ENCODE results near the gene NHP2.
"Not testable (repeated sequence)": the region's sequence is repeated elsewhere in the genome, so short reads cannot be mapped to it uniquely, and the experiment has no call there.

NHP2 gene

DNA sequence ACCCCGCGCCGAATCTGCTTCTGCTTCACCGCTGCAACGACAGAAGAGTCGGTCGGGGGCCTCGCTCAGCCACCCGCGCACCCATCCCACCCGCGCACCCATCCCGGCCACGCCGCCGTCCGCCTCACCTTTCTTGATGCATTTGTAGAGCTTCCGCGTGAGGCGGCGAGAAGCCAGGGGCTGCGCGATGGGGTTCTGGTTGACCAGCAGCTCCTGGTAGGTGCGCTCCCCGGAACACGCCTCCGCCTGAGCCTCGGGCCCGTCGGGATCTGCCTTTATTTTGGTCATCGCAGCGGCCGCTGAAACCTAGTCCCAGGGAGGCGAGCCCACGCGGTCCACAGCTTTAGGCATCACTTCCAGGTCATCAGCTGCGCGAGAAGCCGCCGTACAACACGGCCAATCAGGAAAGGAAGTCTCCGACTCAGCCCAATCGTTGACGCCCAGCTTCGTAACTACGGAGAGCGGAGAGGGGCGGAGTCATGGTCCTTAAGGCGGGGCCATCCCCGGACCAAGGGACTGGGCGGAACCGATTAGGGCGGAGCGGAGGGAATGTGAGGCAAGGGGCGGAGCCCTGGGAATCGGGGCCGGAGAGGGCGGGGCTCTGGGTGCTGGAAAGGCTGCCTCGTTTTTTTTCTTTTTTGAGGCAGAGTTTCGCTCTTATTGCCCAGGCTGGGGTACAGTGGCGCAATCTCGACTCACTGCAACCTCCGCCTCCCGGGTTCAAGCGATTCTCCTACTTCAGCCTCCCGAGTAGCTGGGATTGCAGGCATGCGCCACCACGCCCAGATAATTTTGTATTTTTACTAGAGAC lies at the start of gene NHP2:
Gene NHP2 (minus strand): TSS at position 356 of the 811 bp plus-strand sequence. CDS start 68 bp downstream, at position 288.
- DNase-seq (ENCODE audit: low spot score), result peak; percentile 99

DNA sequence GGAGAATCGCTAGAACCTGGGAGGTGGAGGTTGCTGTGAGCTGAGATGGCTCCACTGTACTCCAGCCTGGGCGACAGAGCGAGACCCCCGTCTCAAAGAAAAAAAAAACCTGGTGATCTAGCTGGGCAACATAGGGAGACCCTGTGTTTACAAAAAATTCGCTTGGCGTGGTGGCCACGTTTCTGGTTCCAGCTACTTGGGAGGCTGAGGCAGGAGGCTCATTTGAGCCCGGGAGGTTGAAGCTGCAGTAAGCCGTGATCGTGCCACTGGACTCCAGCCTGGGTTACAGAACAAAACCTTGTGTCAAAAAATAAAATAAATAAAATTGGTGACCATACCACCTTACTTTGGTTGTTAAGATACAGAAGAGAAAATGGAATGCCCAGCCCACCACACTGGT lies 48.9 kb upstream of the NHP2 start:
- DNase-seq (ENCODE audit: low spot score), result no peak

DNA sequence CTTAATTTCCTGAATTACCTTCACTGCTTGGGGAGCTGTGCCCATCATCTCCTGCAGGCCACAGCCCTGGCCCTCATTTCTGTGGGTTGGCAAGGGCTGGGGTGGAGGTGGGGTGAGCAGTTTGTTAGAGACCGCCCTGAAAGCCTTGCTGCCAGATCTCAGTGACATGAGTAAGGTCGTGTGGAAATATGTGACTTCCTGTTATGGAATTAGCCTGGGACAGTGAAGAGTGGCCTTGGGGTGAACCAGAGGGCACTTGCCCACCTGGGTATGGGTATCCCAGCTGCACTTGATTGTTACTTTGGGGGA lies 48.2 kb upstream of the NHP2 start:
- DNase-seq (ENCODE audit: low spot score), result no peak

DNA sequence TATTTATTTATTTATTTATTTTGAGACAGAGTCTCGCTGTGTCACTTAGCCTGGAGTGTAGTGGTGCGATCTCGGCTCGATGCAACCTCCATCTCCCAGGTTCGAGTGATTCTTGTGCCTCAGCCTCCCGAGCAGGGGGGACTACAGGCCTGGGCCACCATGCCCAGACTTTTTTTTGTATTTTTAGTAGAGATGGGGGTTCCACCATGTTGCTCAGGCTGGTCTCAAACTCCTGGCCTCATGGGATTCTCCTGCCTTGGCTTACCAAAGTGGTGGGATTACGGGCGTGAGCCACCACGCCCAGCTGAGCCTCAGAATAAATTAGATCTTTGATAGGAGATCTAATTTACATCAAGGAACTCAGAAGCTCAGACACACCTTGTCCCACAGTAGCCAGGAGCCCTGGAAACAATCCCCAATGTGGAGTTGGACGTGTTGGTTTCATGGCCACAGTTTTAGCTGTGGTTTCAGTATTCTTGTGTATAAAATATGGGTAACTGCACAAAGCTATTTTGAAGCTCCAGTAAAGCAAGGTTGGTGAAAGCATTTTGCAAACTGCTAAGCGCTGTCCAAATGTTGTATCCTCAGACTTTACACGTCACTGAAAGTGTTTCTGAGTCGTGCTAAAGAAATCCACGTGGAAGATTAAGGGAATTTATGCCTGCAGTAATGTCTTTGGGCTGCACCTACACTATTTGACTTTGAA lies 47.7 kb upstream of the NHP2 start:
- no peak for DNase-seq (ENCODE audit: low spot score)

DNA sequence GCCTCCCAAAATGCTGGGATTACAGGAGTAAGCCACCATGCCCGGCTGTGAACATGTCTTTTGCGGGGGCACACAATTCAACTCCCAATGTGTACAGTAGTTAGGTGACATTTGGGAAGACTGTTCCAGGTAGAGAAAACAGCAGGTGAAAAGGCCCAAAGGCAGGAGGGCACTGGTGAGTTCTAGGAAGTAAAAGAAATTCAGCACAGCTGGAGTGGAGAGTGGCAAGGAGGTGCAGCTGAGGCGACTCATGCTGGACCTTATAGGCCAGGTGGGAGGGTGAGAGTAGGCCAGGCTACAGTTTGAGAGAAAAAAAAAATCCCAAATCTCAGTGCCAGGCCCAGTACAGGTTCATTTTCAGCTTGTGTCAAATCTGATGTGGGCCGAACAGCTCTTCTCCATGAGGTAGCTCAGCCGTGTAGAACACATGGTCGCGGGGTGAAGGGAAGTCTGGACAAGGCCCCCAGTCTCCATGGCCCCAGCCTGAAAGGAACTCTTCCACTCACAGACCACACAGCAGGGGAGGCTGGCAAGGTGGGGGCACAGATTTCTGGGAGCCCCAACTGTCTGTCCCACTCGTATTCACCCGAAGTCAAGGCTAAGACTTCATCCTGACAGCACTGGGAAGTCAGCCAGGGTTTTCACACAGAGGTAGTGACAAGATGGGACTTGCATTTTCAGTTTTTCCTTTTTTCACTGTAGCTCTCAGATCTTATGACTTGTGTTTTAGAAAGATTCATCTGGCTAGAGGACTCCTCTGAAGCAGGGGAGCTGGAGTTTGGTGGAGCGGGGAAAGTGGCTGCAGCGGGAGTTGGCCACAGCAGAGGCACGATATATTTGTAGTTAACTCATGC lies 46.1 kb upstream of the NHP2 start:
- no peak for DNase-seq (ENCODE audit: low spot score)

DNA sequence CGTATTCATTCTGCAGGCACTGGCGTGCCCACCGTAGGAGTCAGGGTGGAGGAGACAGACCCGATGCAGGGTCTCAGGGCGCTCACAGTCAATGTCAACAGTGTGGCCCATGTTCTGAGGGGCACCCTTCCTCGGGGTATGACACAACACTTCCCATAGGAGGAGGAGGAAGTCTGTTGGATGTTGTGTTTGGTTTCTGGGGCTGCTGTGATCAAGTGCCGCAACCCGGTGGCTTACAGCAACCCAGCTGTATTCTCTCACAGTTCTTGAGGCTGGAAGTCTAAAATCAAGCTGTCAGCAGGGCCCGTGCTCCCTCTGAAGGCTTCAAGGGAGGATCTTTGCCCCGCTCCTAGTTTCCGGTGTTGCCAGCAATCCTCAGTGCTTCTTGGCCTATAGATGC lies 45.0 kb upstream of the NHP2 start:
- DNase-seq (ENCODE audit: low spot score), result no peak

DNA sequence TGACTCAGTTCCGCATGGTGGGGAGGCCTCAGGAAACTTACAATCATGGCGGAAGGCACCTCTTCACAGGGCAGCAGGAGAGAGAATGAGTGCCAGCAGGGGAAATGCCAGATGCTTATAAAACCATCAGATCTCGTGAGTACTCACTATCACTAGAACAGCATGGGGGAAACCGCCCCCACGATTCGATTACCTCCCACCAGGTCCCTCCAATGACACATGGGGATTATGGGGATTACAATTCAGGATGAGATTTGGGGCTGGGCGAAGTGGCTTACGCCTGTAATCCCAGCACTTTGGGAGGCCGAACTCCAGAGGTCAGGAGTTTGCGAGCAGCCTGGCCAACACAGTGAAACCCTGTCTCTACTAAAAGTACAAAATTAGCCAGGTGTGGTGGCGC lies 44.5 kb upstream of the NHP2 start:
- not testable (repeated sequence) for DNase-seq (ENCODE audit: low spot score)

DNA sequence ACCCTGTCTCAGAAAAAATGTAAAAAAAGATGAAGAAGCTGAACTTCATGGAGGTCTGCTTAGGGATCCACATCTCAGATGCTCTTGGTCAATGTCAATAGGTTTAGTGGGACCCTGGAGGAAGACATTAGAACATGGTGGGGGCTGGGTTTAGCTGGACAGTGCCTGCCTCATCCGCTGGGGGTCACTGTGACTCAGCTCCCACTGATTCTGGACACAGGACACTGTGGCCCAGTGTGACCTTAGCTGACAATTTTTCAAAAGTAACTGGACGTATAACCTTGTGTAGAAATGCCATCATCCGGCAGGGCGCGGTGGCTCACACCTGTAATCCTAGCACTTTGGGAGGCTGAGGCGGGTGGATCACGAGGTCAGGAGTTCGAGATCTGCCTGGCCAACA lies 43.3 kb upstream of the NHP2 start:
- DNase-seq (ENCODE audit: low spot score), result no peak

DNA sequence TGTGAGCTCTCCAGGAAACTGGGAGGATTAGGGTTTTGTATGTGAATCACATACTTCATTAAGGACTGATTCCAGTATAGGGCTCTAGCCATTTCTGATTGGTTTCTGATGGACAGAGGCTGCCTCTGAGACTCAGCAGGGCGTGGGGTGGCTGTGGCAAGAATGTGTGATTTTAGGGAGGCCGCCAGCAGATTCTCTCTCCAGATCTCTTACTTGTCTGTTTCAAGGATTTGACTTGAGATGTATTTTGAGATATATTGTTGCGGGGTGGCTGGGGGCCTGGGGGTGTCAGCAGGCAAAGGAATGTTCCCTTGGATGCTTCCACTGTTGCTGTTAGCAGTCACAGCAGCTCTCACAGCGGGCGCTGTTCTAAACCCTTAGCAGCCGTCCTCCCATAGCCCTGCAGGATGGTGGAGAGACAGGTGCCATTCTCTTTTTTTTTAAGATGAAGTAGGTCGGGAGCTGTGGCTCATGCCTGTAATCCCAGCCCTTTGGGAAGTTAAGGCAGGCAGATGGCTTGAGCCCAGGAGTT lies 42.7 kb upstream of the NHP2 start:
- no peak for DNase-seq (ENCODE audit: low spot score)

DNA sequence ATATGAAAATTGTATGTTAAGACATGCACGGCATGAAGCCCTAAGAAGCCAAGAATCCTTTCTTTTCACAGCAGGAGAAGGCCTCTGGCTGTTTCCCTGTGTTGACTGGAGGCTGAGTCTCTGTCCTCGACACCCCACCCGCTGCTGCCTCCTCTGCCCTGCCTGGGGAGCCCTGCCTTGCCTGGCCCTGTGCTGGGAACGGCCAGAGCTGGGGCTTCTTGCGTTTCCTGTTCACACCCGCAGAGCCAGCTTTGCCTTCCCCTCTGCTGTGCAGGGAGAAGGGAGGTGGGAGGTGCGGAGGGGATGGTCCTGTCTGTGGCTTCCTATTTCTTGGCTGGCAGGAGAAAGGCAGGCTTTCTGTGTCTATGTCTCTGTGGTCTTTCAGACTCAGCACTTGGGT lies 40.3 kb upstream of the NHP2 start:
- no peak for DNase-seq (ENCODE audit: low spot score)

DNA sequence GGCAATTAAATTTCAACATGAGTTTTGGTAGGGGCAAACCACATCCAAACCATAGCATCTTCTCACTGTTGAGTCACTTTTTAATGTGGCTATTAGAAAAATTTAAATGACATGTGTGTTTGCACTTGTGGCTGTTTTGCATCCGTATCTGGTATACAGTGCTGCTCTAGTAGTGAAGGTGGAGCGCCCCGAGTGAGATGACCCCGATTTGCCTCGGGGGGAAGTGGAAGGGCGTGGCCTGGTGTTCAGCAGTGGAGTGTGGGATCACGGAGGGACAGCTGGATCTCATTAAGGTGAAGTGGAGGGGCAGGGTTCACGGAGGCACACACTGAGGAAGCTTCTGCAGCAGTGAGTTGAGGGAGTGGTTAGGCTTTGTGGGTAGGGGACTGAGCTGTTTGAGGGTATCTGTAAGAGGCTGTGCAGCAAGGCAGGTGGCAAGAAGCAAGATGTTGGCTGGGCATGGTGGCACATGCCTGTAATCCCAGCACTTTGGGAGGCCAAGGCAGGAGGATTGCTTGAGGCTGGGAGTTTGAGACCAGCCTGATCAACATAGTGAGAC lies 39.6 kb upstream of the NHP2 start:
- no peak for DNase-seq (ENCODE audit: low spot score)

DNA sequence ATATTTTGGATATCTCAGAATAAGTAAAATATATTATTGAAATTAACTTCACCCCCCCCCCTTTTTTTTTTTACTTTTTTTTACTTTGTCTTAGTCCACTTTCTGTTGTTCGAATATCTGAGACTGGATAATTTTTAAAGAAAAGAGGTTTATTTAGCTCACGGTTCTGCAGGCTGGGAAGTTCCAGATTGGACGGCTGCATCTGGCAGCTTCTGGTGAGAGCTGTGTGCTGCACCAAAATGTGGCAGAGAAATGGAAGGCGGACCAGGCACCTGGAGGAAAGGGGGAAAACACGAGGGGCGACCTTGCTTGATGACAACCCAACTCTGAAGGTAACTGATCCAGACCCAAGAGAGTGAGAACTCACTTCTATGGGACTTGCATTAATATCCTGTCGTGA lies 39.1 kb upstream of the NHP2 start:
- no peak for DNase-seq (ENCODE audit: low spot score)

DNA sequence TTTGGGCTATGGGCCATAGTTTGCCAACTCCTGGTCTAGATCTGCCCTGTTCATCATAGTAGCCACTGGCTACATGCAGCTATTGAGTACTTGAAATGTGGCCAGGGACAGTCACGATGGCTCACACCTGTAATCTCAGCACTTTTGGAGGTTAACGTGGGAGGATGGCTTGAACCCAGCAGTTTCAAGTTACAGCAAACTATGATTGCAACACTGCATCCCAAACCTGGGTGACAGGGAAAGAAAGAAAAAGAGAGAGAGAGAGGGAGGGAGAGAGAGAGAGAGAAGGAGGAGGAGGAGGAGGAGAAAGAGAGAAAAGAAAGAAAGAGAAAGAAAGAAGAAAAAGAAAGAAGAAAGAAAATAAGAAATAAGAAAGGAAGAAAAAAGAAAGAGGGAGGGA lies 38.6 kb upstream of the NHP2 start:
- no peak for DNase-seq (ENCODE audit: low spot score)

DNA sequence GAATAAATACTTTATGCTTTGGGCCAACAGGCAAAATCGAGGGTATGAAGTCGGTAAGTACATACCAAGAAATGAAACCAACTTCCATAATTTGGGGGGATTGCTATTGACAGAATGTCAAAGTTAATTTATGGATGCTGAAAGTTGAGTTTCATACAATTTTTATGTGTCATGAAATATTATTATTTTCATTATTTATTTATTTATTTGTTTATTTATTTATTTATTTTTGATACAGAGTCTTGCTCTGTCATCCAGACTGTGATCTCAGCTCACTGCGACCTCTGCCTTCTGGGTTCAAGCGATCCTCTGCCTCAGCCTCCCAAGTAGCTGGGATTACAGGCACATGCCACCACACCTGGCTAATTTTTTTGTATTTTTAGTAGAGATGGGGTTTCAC lies 38.0 kb upstream of the NHP2 start:
- no peak for DNase-seq (ENCODE audit: low spot score)

DNA sequence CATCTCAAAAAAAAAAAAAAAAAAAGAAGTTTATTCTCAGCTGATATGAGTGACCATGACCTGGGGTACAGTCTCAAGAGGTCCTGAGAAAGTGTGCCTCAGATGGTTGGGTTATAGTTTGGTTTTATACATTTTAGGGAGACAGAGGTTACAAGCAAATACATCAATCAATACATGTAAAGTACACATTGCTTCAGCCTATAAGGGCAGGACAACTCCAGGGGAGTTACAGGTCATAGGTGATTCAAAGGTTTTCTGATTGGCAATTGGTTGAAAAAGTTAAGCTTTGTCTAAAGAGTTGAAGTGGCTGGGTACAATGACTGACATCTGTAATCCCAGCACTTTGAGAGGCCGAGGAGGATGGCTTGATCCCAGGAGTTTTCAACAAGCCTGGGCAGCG lies 35.7 kb upstream of the NHP2 start:
- no peak for DNase-seq (ENCODE audit: low spot score)

DNA sequence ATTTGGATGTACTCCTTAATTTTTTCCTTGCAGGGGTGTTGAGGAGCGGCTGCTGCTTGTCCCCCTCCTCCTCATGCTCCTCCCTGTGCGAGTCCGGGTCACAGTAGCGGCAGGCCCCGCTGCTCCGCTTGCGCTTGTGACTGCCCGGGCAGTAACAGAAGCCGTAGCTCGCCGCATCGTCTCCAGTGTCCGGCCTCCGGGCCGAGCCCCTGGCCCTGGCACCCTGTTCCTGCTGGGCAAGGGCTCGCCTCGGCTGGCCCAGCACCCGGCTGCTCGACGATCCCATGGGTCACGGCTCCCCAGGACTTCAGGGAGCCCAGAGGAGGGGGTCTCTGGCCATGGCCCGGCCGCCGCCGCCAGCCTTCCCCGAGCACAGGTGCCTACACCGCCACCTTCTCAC lies 33.3 kb upstream of the NHP2 start, which contains the start of gene GMCL2:
Gene GMCL2 (minus strand): TSS at position 358 of the 400 bp plus-strand sequence. CDS start 72 bp downstream, at position 286.
- DNase-seq (ENCODE audit: low spot score), result no peak

DNA sequence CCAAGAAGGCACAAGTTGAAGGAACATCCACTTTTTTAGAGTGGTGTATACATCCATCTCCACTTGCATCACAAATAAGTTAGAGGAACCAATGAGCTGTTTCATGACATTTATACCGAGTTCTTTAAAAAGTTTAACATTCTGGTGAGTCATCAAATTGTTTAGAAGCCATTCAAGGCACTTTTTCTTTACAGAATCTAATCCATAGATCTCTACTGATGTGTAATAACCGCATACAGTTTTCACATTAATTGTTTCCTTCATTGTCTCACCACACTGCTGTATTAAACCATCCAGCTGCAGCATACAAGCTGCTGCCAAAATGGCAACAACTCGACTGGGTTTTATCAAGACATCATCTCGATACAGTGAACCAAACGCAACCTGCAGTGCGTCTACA lies 32.7 kb upstream of the NHP2 start:
- DNase-seq (ENCODE audit: low spot score), result no peak

DNA sequence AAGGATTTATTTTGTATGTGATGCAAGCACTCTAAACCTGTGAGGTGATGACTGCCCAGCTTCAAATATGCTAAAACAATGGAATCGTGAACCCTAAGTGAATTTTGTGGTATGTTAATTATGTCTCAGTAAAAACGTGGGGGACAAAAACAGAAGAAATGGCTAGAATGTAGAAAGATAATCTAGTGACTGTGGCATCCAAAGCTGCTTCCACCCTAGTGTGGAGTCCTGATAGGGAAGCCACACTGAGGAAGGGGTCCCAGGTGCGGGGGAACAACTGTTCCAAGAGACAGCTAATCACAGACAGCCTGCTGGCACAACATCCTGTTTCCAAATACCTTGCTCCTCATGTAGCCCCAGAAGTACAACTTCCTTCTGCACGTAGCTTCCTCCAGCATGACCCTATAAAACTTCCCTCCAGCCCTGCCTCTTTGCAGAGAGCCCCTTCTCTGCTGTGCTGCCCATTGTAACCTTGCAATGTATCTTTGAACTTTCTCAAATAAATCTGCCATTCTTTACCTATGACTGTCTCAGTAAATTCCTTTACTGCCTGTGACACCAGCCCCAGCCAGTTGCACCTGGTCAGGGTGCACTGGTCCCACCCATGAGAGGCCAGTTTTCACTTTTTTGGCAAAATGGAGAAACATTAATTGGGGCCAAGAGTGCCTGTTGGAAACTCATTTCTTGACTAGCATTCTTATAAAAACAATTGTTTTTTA lies 28.6 kb upstream of the NHP2 start:
- DNase-seq (ENCODE audit: low spot score), result no peak

DNA sequence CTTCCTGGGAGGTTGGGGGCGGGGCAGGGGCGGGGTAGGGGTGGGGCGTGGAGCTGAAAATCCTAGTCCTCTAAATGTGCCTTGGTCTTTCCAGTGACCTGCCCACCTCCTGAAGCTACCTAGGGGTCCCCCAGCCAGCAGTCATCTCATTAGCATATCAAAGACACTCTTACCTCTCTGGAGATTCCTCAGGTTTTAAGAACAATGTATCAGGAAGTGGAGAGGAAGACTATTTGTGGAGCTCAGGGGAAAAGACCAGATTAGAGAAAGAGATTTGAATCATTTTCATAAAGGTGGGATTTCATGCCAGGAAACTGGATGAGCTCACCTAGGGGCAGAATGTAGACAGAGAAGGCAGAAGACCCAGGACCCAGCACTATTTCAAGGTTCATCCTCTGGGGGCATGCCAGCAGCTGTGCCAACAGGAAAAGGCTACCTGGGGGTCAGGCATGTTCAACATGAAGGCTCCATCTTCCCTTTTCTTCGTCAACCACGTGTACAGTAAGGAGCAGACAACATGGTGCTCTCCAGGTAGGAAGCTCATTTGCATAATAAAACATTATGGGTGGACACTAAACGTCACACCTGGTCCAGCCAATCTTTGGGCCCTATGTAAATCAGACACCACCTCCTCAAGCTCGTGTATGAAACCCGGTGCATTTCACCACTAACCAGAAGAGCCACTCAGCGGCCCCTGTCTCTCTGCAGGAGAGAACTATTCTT lies 26.6 kb upstream of the NHP2 start:
- no peak for DNase-seq (ENCODE audit: low spot score)

DNA sequence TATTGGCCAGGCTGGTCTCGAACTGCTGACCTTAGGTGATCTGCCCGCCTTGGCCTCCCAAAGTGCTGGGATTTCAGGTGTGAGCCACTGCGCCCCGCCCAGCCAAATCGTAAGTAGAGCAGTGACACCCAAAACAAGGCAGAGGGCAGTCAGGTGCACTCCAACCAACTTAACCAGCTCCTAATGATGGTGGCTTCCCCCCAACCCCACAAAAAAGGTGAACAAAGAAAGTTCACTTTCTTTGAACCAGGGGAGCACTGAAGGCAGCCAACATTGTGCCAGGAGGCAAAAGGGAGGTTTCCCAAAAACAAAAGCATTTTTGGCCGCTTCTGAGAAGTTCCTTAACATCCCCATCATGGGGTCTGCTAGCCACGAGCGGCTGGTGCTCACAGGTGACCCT lies 23.9 kb upstream of the NHP2 start:
- DNase-seq (ENCODE audit: low spot score), result no peak

DNA sequence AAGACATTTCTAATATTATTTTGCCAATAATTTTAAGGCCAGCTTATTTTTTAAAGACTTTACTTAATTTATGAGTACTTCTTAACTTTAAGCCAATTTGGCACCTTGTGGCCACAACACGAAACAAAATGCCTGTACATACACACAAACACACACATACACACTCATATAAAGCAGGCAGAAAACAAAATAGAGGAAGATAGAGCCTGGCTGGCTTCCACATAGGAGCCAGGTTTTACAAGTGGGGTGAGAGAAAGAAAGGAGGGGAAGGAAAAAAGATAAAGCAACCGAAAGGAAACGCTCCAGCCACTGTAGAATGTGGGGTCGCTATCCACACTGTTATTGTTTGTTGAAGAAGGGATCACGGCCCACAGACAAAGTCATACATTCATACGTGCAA lies 23.1 kb upstream of the NHP2 start:
- DNase-seq (ENCODE audit: low spot score), result no peak

All from cerebellar cortex (tissue), 1 donor.